H4 (cell line): ENCODE results near the gene LNPEP. TPM values are rescaled to one million over a fixed set of nuclear protein-coding genes. Genes with fewer than 3 reads are reported as not detected.
"Not testable (repeated sequence)": the region's sequence is repeated elsewhere in the genome, so short reads cannot be mapped to it uniquely, and the experiment has no call there.

Experiments used
- DNase-seq: peaks from one replicate; pipeline ENCODE4 v3.0.0-alpha.2; 2015; ENCODE audit warnings: low spot score
- total RNA-seq: library from RNA; depleted of rRNA; stranded (reverse); fragments of >200 nt; shearing (Covaris generic); gene quantifications from 2 replicates; pipeline ENCODE4 v1.2.3, GENCODE V29; 2014

LNPEP gene
- total RNA-seq, 1 experiment from 2014 or later = 50.8 TPM

GRCh38 chr5:96930058-96930457 lies 5.8 kb upstream of the LNPEP start:
- no peak for DNase-seq

GRCh38 chr5:96930589-96930988 lies 5.3 kb upstream of the LNPEP start:
- no peak for DNase-seq

GRCh38 chr5:96931037-96931436 lies 4.8 kb upstream of the LNPEP start:
- not testable (repeated sequence) for DNase-seq

- DNase-seq = no peak
These were observed 4.3 kb upstream of the LNPEP start for GRCh38 chr5:96931605-96932004.

- no peak for DNase-seq
These were observed 3.9 kb upstream of the LNPEP start for GRCh38 chr5:96932026-96932425.

GRCh38 chr5:96933764-96934707 lies 1.8 kb upstream of the LNPEP start:
- DNase-seq = peak; percentile 37

GRCh38 chr5:96934708-96935558 lies 947 bp upstream of the LNPEP start:
- DNase-seq = peak; percentile 94

GRCh38 chr5:96936431-96937320 lies 796 bp downstream of the LNPEP start:
- peak; percentile 30 for DNase-seq

- DNase-seq = no peak
These were observed 4.7 kb downstream of the LNPEP start for GRCh38 chr5:96940586-96940985.

- DNase-seq = no peak
These were observed 5.3 kb downstream of the LNPEP start for GRCh38 chr5:96941140-96941539.

- DNase-seq = no peak
These were observed 6.2 kb downstream of the LNPEP start for GRCh38 chr5:96942078-96942477.

- no peak for DNase-seq
These were observed 7.0 kb downstream of the LNPEP start for GRCh38 chr5:96942911-96943310.

GRCh38 chr5:96943799-96944198 lies 7.9 kb downstream of the LNPEP start:
- DNase-seq = no peak

- no peak for DNase-seq
These were observed 9.4 kb downstream of the LNPEP start for GRCh38 chr5:96945144-96945897.

GRCh38 chr5:96946381-96946780 lies 10.5 kb downstream of the LNPEP start:
- no peak for DNase-seq

- no peak for DNase-seq
These were observed 16.4 kb downstream of the LNPEP start for GRCh38 chr5:96952118-96952750.

- DNase-seq = no peak
These were observed 17.3 kb downstream of the LNPEP start for GRCh38 chr5:96952974-96953730.

- DNase-seq = no peak
These were observed 21.6 kb downstream of the LNPEP start for GRCh38 chr5:96957254-96958049.

- no peak for DNase-seq
These were observed 23.1 kb downstream of the LNPEP start for GRCh38 chr5:96958977-96959376.
